ENCODE results near the gene CARS2.

GRCh38 chr13:110627761-110628476, 78.0 kb downstream of the CARS2 start:
- TF ChIP-seq, protein P1, sequence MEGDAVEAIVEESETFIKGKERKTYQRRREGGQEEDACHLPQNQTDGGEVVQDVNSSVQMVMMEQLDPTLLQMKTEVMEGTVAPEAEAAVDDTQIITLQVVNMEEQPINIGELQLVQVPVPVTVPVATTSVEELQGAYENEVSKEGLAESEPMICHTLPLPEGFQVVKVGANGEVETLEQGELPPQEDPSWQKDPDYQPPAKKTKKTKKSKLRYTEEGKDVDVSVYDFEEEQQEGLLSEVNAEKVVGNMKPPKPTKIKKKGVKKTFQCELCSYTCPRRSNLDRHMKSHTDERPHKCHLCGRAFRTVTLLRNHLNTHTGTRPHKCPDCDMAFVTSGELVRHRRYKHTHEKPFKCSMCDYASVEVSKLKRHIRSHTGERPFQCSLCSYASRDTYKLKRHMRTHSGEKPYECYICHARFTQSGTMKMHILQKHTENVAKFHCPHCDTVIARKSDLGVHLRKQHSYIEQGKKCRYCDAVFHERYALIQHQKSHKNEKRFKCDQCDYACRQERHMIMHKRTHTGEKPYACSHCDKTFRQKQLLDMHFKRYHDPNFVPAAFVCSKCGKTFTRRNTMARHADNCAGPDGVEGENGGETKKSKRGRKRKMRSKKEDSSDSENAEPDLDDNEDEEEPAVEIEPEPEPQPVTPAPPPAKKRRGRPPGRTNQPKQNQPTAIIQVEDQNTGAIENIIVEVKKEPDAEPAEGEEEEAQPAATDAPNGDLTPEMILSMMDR (IDR thresholded peaks at IDR 0.05): no peak
- no peak for TF ChIP-seq POLR2A (IDR thresholded peaks at IDR 0.05)

All from stomach (tissue), 4 donors.